GM12878 (cell line): ENCODE results near the gene GPR108. TPM values are rescaled to one million over a fixed set of nuclear protein-coding genes. Genes with fewer than 3 reads are reported as not detected.

Source experiments
- ASH2L ChIP-seq: fragments of 300-600, 200-600 bp; sonication (generic); IDR thresholded peaks from 2 replicates; pipeline ENCODE4 v1.6.1; 2017; ENCODE audit warnings: low read depth, mild to moderate bottlenecking, borderline replicate concordance
- BCLAF1 ChIP-seq: fragments of 450-650 bp; IDR thresholded peaks from 2 replicates; pipeline ENCODE4 v1.6.1; 2017; ENCODE audit warnings: antibody characterized with exemption, mild to moderate bottlenecking, moderate library complexity
- BHLHE40 ChIP-seq, 2 experiments: fragments of 450-650 bp in 1 of 2; IDR thresholded peaks; 2 replicates each; pipeline ENCODE4 v1.6.1; 2011 to 2017; ENCODE audit warnings: low read depth in 2 of 2, borderline replicate concordance in 1 of 2, improper control_type of control experiment in 1 of 2, low read length in 1 of 2, mild to moderate bottlenecking in 1 of 2
- CBFB ChIP-seq: IDR thresholded peaks from 2 replicates; pipeline ENCODE4 v1.6.1; 2016; ENCODE audit warnings: antibody characterized with exemption, low read depth
- CREM ChIP-seq: IDR thresholded peaks from 2 replicates; pipeline ENCODE4 v1.6.1; 2014; ENCODE audit warnings: antibody characterized with exemption, low read depth
- EP300 ChIP-seq, 2 experiments: fragments of 150-350 bp in 1 of 2; IDR thresholded peaks; 2 replicates each; pipeline ENCODE4 v1.6.1; 2011 to 2012; ENCODE audit warnings: low read depth in 2 of 2, low read length in 2 of 2, borderline replicate concordance in 1 of 2, improper control_type of control experiment in 1 of 2, inconsistent platforms in 1 of 2; ENCODE audit not compliant: control insufficient read depth in 1 of 2
- ETV6 ChIP-seq, 2 experiments: fragments of 450-650 bp in 1 of 2; IDR thresholded peaks in 1 of 2; conservative IDR thresholded peaks in 1 of 2; 2 replicates each; pipeline ENCODE4 v1.6.1; 2014; ENCODE audit warnings: antibody characterized with exemption in 1 of 2, borderline replicate concordance in 1 of 2, low read depth in 1 of 2, mild to moderate bottlenecking in 1 of 2, moderate library complexity in 1 of 2
- FOS ChIP-seq: IDR thresholded peaks from 3 replicates; pipeline ENCODE4 v1.6.1; 2011; ENCODE audit warnings: borderline replicate concordance; ENCODE audit not compliant: insufficient read length; ENCODE audit errors: extremely low read depth
- HCFC1 ChIP-seq: fragments of 150-350 bp; IDR thresholded peaks from 2 replicates; pipeline ENCODE4 v1.6.1; 2014; ENCODE audit warnings: low read length
- HDAC2 ChIP-seq: fragments of 200-600 bp; sonication (generic); IDR thresholded peaks from 2 replicates; pipeline ENCODE4 v1.6.1; 2017
- IRF3 ChIP-seq: fragments of 450-650 bp; IDR thresholded peaks from 2 replicates; pipeline ENCODE4 v1.6.1; 2014; ENCODE audit warnings: mild to moderate bottlenecking
- MEF2A ChIP-seq: IDR thresholded peaks from 2 replicates; pipeline ENCODE4 v1.6.1; 2011; ENCODE audit warnings: low read depth, mild to moderate bottlenecking, low read length, moderate library complexity; ENCODE audit not compliant: insufficient read depth
- RELA ChIP-seq: fragments of 450-650 bp; IDR thresholded peaks from 2 replicates; pipeline ENCODE4 v1.8.0; 2014; ENCODE audit warnings: borderline replicate concordance; ENCODE audit not compliant: partially characterized antibody
- SMARCA5 ChIP-seq: fragments of 450-650 bp; IDR thresholded peaks from 2 replicates; pipeline ENCODE4 v1.6.1; 2017; ENCODE audit warnings: mild to moderate bottlenecking
- SP1 ChIP-seq: IDR thresholded peaks from one replicate; pipeline ENCODE4 v1.6.1; 2011; ENCODE audit warnings: low read depth, low read length
- SUPT20H ChIP-seq: IDR thresholded peaks from 2 replicates; pipeline ENCODE4 v1.6.1; 2011; ENCODE audit warnings: low read depth, mild to moderate bottlenecking, low read length, moderate library complexity, borderline replicate concordance; ENCODE audit not compliant: control insufficient read depth
- TARDBP ChIP-seq: IDR thresholded peaks from 2 replicates; pipeline ENCODE4 v1.6.1; 2016; ENCODE audit warnings: borderline replicate concordance
- ZBED1 ChIP-seq: IDR thresholded peaks from 2 replicates; pipeline ENCODE4 v1.6.1; 2016; ENCODE audit warnings: borderline replicate concordance
- polyA plus RNA-seq, 11 experiments: library from polyadenylated mRNA; depleted of rRNA in 4 of 11; unstranded in 6 of 11; stranded (reverse) in 5 of 11; fragments of >200 nt; fragmentation: Nextera tagmentation in 4 of 11; fragmentation: Illumina TruSeq in 1 of 11; extraction: Ambion mirVana in 4 of 11; extraction: Trizol in 1 of 11; gene quantifications; 1 replicate in 1 of 11; 2 replicates in 10 of 11; pipeline versions ENCODE4 v1.2.1 to v1.2.3, GENCODE V29; 2011 to 2016; ENCODE audit warnings: inconsistent platforms in 2 of 11, missing spikeins in 2 of 11, low read depth in 1 of 11
- total RNA-seq, 4 experiments: library from RNA; depleted of rRNA in 3 of 4; stranded (reverse); fragments of >200 nt in 3 of 4; fragmentation: Illumina TruSeq in 1 of 4; extraction: Trizol in 1 of 4; gene quantifications; 2 replicates each; pipeline versions ENCODE4 v1.2.1 to v1.2.3, GENCODE V29; 2013 to 2021

Gene GPR108
- total and polyA plus RNA-seq, 10 of the 15 experiments (the other 5 are each of a cell fraction or from before 2014, with no cell fraction given): 4.4 to 87.2 (median 57.1) TPM

GRCh38 chr19:6774821-6775707 lies 37.7 kb upstream of the GPR108 start (continued):
- TF ChIP-seq BCLAF1 (no peak), EP300 (IDR thresholded peaks at IDR 0.05; ENCODE audit: borderline replicate concordance in 1 of 2, control insufficient read depth in 1 of 2, low read depth in 2 of 2, low read length in 2 of 2) (no peak), CREM (no peak), MEF2A (no peak), SMARCA5 (peak; percentile 77; the same call in 1 of the 2 replicates), BHLHE40 (IDR thresholded peaks at IDR 0.05; ENCODE audit: borderline replicate concordance in 1 of 2, low read depth in 2 of 2, low read length in 1 of 2) (peak in 1 of 2 experiments; percentile 62; a peak in 2 of 4 replicates), SP1 (no peak), HCFC1 (no peak), ASH2L (no peak), ETV6 (conservative IDR thresholded peaks at IDR 0.05 in 1 of 2, IDR thresholded peaks at IDR 0.05 in 1 of 2; ENCODE audit: borderline replicate concordance in 1 of 2, low read depth in 1 of 2) (no peak), FOS (no peak), ZBED1 (no peak), TARDBP (no peak), HDAC2 (no peak), CBFB (no peak), SUPT20H (no peak), RELA (no peak), IRF3 (no peak)
